ENCODE data around the gene P3H2. TPM values are rescaled to one million over a fixed set of nuclear protein-coding genes. Genes with fewer than 3 reads are reported as not detected.

Gene P3H2
- total and polyA plus RNA-seq, 11 donors: 0.55 to 24.8 (median 3.8) TPM

GRCh38 chr3:189975391-189975990 lies 145.2 kb downstream of the P3H2 start:
- intact Hi-C loops (cut with DNase I): loop anchor here in 3 of 10 donors (5.0 to 10.0 kb wide), 3 partner anchors 37 to 149 kb away; partner anchors contain the start of gene P3H2 (in 1 of the 3)
- Histone ChIP-seq H3K9me3 (no peaks in the 10 kb centered on the region), H3K4me1 (peaks cover 0 to 9% (median 0%) of the 10 kb centered on the region in 12 donors), H3K27me3 (no peaks in the 10 kb centered on the region), H3K36me3 (peaks cover 0 to 20% (median 0%) of the 10 kb centered on the region in 9 donors), H3K4me3 (no peak overlapping the region), H3K27ac (peak overlapping the region in 2 of 12 donors; percentile 2 to 40)
- TF ChIP-seq POLR2A (IDR thresholded peaks at IDR 0.05) (no peak), CTCF (IDR thresholded peaks at IDR 0.05) (no peak)
- ATAC-seq: peak in 1 of 4 donors; percentile 28
- WGBS, 4 donors: 57 to 66% (median 63%) methylated on average over 4 of the region's 4 CpGs
- DNase-seq: peak in 1 of 5 donors; percentile 39

GRCh38 chr3:189974359-189974758 lies 146.3 kb downstream of the P3H2 start:
- DNase-seq: no peak
- Histone ChIP-seq H3K27me3 (no peaks in the 10 kb centered on the region), H3K4me3 (no peak overlapping the region), H3K4me1 (peaks cover 0 to 9% (median 0%) of the 10 kb centered on the region in 12 donors), H3K27ac (no peak overlapping the region), H3K36me3 (peaks cover 0 to 20% (median 0%) of the 10 kb centered on the region in 9 donors), H3K9me3 (no peaks in the 10 kb centered on the region)
- no peak for ATAC-seq
- intact Hi-C loops (cut with DNase I): loop anchor here in 2 of 10 donors (10.0 kb wide), 2 partner anchors 140 to 150 kb away; partner anchors contain the start of gene P3H2 (in 1 of the 2)
- TF ChIP-seq CTCF (IDR thresholded peaks at IDR 0.05) (no peak), POLR2A (IDR thresholded peaks at IDR 0.05) (no peak)
- 93 to 96% (median 95%) methylated on average over 12 of the region's 12 CpGs for WGBS, 4 donors

- no peaks in the 10 kb centered on the region for H3K9me3 ChIP-seq
- TF ChIP-seq CTCF (IDR thresholded peaks at IDR 0.05) (peak; percentile 81 to 89 (median 84)), POLR2A (IDR thresholded peaks at IDR 0.05) (no peak)
- no peak overlapping the region for H3K4me3 ChIP-seq
- H3K4me1 ChIP-seq: peaks cover 0 to under 1% (median 0%) of the 10 kb centered on the region in 12 donors
- no peak overlapping the region for H3K27ac ChIP-seq
- intact Hi-C loops (cut with DNase I): loop anchor here in 8 of 10 donors (1.0 to 10.0 kb wide), 13 partner anchors 117 to 727 kb away; partner anchors contain the start of genes P3H2 (in 6 of the 8) and CLDN1 (in 4 of the 8)
- H3K27me3 ChIP-seq: no peaks in the 10 kb centered on the region
- ATAC-seq (no peak), DNase-seq (no peak)
- WGBS, 4 donors: 35 to 39% (median 38%) methylated on average over 5 of the region's 5 CpGs
- peaks cover 0 to 15% (median 0%) of the 10 kb centered on the region in 9 donors for H3K36me3 ChIP-seq
Observed at GRCh38 chr3:189967254-189967865, 153.3 kb downstream of the P3H2 start.

GRCh38 chr3:189966843-189967242 lies 153.9 kb downstream of the P3H2 start:
- DNase-seq (no peak), ATAC-seq (no peak)
- Histone ChIP-seq H3K9me3 (no peaks in the 10 kb centered on the region), H3K36me3 (peaks cover 0 to 11% (median 0%) of the 10 kb centered on the region in 9 donors), H3K4me3 (no peak overlapping the region), H3K27me3 (no peaks in the 10 kb centered on the region), H3K4me1 (peaks cover 0 to 4% (median 0%) of the 10 kb centered on the region in 12 donors), H3K27ac (no peak overlapping the region)
- no peak for TF ChIP-seq POLR2A (IDR thresholded peaks at IDR 0.05)
- no peak for TF ChIP-seq CTCF (IDR thresholded peaks at IDR 0.05)
- intact Hi-C loops (cut with DNase I): loop anchor here in 8 of 10 donors (1.0 to 10.0 kb wide), 13 partner anchors 118 to 728 kb away; partner anchors contain the start of genes P3H2 (in 6 of the 8) and CLDN1 (in 4 of the 8)
- 52 to 59% (median 56%) methylated on average over 5 of the region's 5 CpGs for WGBS, 4 donors
